Measurements from ENCODE around the gene BCO1. TPM values are rescaled to one million over a fixed set of nuclear protein-coding genes. Genes with fewer than 3 reads are reported as not detected.

BCO1 gene
- total RNA-seq, 2 donors from 2014 or later = not detected

DNA sequence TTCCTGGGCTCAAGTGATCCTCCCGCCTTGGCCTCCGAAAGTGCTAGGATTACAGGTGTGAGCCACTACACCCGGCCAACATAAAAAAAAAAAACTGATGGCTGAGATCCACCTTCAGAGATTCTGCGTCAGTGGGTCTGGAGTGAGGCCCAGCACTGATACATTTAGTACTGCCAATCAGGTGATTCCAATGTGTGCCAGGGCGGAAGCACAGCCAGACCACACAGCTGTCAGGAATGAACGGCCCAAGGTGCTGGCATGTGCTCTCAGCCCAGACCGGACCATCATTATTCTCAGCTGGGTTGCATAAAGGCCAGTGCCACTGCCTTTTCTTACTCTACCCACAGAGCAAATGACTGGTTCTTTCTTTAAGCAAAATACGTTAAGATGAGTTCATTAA, 1.2 kb upstream of the BCO1 start:
- Histone ChIP-seq H3K4me1 (peaks cover 0 to 12% of the 10 kb centered on the region in 2 donors), H3K9me3 (no peaks in the 10 kb centered on the region), H3K27ac (peak overlapping the region; percentile 62 to 63), H3K4me3 (no peak overlapping the region), H3K36me3 (no peaks in the 10 kb centered on the region), H3K27me3 (no peaks in the 10 kb centered on the region)
- TF ChIP-seq CTCF (IDR thresholded peaks at IDR 0.05) = no peak
- peak; percentile 60 for DNase-seq (ENCODE audit: low spot score)

DNA sequence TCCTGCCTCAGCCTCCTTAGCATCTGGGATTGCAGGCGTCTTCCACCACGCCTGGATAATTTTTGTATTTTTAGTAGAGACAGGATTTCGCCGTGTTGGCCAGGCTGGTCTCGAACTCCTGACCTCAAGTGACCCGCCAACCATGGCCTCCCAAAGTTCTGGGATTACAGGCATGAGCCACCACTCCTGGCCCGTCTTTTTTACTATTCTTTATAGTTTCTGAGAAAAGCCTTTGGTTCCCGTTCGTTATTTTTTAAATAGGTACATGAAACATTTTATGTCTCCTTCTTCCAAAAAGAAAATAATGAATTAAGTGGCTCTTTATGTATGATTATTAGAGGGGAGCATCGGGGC, 570 bp upstream of the BCO1 start:
- H3K4me1 ChIP-seq = peaks cover 0 to 12% of the 10 kb centered on the region in 2 donors
- H3K4me3 ChIP-seq = peak overlapping the region in 1 of 2 donors; percentile 39
- H3K36me3 ChIP-seq = no peaks in the 10 kb centered on the region
- peak overlapping the region; percentile 62 to 63 for H3K27ac ChIP-seq
- no peaks in the 10 kb centered on the region for H3K9me3 ChIP-seq
- no peak for TF ChIP-seq CTCF (IDR thresholded peaks at IDR 0.05)
- no peak for DNase-seq (ENCODE audit: low spot score)
- H3K27me3 ChIP-seq = no peaks in the 10 kb centered on the region

GRCh38 chr16:81239367-81240121, 1.1 kb downstream of the BCO1 start:
- Histone ChIP-seq H3K27ac (no peak overlapping the region), H3K36me3 (no peaks in the 10 kb centered on the region), H3K4me3 (no peak overlapping the region), H3K27me3 (no peaks in the 10 kb centered on the region), H3K4me1 (peaks cover 0 to 12% of the 10 kb centered on the region in 2 donors), H3K9me3 (no peaks in the 10 kb centered on the region)
- no peak for DNase-seq (ENCODE audit: low spot score)
- no peak for TF ChIP-seq CTCF (IDR thresholded peaks at IDR 0.05)

DNA sequence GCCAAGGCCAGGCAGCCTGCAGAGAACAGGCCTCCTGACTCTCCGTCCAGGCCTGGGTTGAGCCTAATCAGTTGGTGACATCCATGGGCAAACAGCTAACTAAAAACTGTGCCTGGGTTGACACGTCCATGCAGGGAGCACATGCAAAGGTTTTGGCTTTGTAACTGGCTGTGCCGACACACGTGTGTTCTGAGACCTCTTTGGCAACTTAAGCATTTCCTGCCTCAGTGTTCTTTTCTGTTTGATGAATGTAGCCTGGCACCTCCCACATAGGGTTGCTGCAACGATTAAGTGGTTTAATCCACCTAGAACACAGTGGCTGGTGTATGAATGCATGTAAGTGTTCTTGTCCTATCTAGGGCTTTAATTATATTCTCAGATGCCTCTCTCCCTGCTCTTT, 3.2 kb downstream of the BCO1 start:
- DNase-seq (ENCODE audit: low spot score) = no peak
- no peak overlapping the region for H3K4me3 ChIP-seq
- no peaks in the 10 kb centered on the region for H3K9me3 ChIP-seq
- no peak for TF ChIP-seq CTCF (IDR thresholded peaks at IDR 0.05)
- H3K36me3 ChIP-seq = no peaks in the 10 kb centered on the region
- H3K27me3 ChIP-seq = no peaks in the 10 kb centered on the region
- H3K27ac ChIP-seq = no peak overlapping the region
- peaks cover 0 to 12% of the 10 kb centered on the region in 2 donors for H3K4me1 ChIP-seq

DNA sequence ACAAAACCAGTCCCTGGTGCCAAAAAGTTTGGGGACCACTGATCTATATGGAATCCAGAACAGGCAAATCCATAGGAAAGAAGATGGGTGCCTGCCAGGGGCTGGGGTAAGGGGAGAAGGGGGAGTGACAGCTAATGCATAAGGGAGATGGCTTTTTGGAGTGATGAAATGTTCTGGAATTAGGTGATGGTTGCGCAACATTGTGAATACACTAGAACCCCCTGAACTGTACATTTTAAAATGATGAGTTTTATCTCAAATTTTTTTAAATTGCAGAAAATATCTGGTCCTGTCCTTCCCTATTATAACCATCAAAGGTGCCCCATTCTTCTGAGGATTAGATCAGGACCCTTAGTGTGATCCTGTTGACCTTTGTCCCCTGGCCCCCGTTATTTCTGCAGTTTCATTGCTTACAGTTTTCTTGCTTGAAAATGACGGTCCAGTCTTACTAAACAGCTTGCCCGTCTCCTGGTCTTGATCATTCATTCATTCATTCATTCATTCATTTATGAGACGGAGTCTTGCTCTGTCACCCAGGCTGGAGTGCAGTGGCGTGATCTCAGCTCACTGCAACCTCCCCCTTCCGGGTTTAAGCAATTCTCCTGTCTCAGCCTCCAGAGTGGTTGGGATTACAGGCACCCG, 4.6 kb downstream of the BCO1 start:
- Histone ChIP-seq H3K27me3 (no peaks in the 10 kb centered on the region), H3K9me3 (no peaks in the 10 kb centered on the region), H3K27ac (no peak overlapping the region), H3K4me3 (no peak overlapping the region), H3K4me1 (peaks cover 0 to 5% of the 10 kb centered on the region in 2 donors), H3K36me3 (no peaks in the 10 kb centered on the region)
- no peak for TF ChIP-seq CTCF (IDR thresholded peaks at IDR 0.05)
- DNase-seq (ENCODE audit: low spot score) = no peak
